Skeletal muscle satellite cell (primary cell): ENCODE measurements around the gene ADI1.

Experiments
- H3K27me3 ChIP-seq: 2 replicates; pipeline ENCODE4 v1.7.0; 2013; ENCODE audit warnings: low read length; ENCODE audit not compliant: control insufficient read depth, insufficient read depth
- H3K36me3 ChIP-seq: 2 replicates; pipeline ENCODE4 v1.7.0; 2013; ENCODE audit warnings: mild to moderate bottlenecking, control low read depth, low read length; ENCODE audit not compliant: insufficient read depth
- H3K4me1 ChIP-seq: 2 replicates; pipeline ENCODE4 v1.7.0; 2013; ENCODE audit warnings: low read length; ENCODE audit not compliant: control insufficient read depth, insufficient read depth
- H3K4me2 ChIP-seq: 2 replicates; pipeline ENCODE4 v1.7.0; 2013; ENCODE audit warnings: mild to moderate bottlenecking, low read length
- H3K4me3 ChIP-seq: 2 replicates; pipeline ENCODE4 v1.7.0; 2013; ENCODE audit warnings: low read length
- H3K9ac ChIP-seq: 2 replicates; pipeline ENCODE4 v1.7.0; 2013; ENCODE audit warnings: mild to moderate bottlenecking, low read depth, low read length, moderate library complexity
- H3K9me3 ChIP-seq: replicated peaks from 2 replicates; pipeline ENCODE4 v1.7.0; 2013; ENCODE audit warnings: mild to moderate bottlenecking, control low read depth, low read length

Gene ADI1

DNA sequence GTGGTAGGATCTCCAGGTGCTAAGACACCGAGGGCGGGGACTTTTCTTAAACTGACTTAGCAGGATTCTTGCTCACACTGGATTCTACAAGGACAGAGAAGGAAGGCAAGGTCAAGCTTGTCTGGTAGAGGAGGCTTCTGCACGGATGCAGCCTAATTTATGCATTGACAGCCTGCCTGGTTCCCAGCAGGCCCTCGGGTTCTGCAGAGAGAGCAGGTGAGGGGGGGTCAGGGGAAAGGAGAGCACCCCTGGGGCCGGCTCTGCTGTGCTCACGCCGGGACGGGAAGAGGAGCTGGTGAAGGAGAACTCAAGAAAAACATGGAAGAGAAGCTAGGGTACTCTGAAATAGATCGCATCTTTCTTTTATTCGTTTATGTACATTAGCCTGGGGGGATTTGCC is 46.4 kb downstream of the ADI1 start:
- Histone ChIP-seq H3K9me3 (no peaks in the 10 kb centered on the region), H3K27me3 (no peaks in the 10 kb centered on the region), H3K36me3 (peaks cover 36% of the 10 kb centered on the region), H3K9ac (no peak overlapping the region), H3K4me1 (peaks cover 46% of the 10 kb centered on the region), H3K4me3 (no peak overlapping the region), H3K4me2 (no peak overlapping the region)

GRCh38 chr2:3472296-3472695 is 47.0 kb downstream of the ADI1 start:
- no peak overlapping the region for H3K4me3 ChIP-seq
- H3K9me3 ChIP-seq = no peaks in the 10 kb centered on the region
- peaks cover 46% of the 10 kb centered on the region for H3K4me1 ChIP-seq
- H3K36me3 ChIP-seq = peaks cover 38% of the 10 kb centered on the region
- H3K4me2 ChIP-seq = no peak overlapping the region
- H3K9ac ChIP-seq = no peak overlapping the region
- no peaks in the 10 kb centered on the region for H3K27me3 ChIP-seq

DNA sequence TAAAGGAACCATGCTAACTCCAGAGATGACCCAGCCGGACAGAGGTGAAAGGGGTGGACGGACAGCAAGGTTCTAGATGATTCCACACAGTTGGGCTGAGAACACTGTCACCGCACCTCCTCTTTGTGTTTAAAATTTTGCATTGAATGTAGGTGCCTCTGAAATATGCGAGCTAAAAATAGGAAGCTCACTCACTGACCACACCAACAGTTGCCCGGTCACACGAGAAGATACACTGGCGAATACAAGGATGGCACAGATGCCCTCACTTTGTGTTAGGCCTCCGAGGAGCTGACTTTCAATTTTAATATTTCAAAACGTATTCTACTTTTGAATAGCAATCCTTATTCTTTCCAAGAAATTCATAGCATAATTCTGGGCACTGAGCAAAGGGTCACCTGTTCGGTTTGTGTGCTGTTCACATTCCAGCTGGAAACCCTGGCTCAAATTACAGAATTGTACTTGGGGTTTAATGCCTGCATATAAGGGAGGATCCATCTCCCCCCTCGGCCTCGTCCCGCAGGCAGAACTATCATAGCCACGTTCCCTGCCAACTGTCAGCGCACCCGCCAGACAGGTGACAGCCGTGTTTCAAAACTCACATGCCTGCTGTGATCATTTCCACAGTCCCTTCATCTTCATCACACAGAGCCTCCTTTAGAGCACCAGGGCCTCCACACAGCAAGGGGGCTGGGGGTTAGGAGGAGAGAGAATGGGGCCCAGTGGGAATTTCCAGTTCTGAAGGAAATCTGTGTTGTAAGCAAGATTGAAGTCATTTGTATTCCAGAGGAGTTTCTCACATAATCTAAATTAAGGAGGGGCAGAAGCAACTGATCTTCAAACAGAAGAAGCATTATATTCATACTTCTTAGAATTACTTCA is 48.2 kb downstream of the ADI1 start:
- no peaks in the 10 kb centered on the region for H3K9me3 ChIP-seq
- H3K4me3 ChIP-seq = peak overlapping the region; percentile 23
- peaks cover 45% of the 10 kb centered on the region for H3K36me3 ChIP-seq
- no peaks in the 10 kb centered on the region for H3K27me3 ChIP-seq
- peak overlapping the region; percentile 72 for H3K4me2 ChIP-seq
- H3K9ac ChIP-seq = peak overlapping the region; percentile 66
- peaks cover 49% of the 10 kb centered on the region for H3K4me1 ChIP-seq

GRCh38 chr2:3470166-3470651 is 49.1 kb downstream of the ADI1 start:
- Histone ChIP-seq H3K9ac (peak overlapping the region; percentile 66), H3K4me1 (peaks cover 50% of the 10 kb centered on the region), H3K4me2 (peak overlapping the region; percentile 72), H3K36me3 (peaks cover 45% of the 10 kb centered on the region), H3K9me3 (no peaks in the 10 kb centered on the region), H3K27me3 (no peaks in the 10 kb centered on the region), H3K4me3 (peak overlapping the region; percentile 25)

DNA sequence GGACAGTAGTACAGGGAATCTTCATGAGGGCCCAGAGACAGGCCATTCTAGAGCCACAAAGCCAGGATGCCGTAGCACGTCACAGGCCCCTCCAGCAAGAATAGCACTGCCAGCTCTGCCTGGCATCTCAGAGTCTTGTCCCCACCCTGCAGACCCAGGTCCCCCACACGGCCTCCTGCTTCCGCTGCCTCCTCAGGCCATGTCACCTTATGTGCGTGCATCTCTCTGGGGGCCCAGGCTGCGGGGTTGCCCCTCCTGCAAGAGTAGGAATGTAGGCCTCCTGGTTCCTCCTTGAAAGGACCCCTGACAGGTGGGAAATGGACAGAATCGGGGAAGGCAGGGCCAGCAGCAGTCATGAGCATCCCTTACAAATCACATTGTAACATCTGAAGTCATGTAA is 49.8 kb downstream of the ADI1 start:
- peak overlapping the region; percentile 72 for H3K4me2 ChIP-seq
- H3K9me3 ChIP-seq = no peaks in the 10 kb centered on the region
- peaks cover 57% of the 10 kb centered on the region for H3K4me1 ChIP-seq
- H3K9ac ChIP-seq = peak overlapping the region; percentile 66
- H3K27me3 ChIP-seq = no peaks in the 10 kb centered on the region
- peaks cover 46% of the 10 kb centered on the region for H3K36me3 ChIP-seq
- peak overlapping the region; percentile 25 for H3K4me3 ChIP-seq

DNA sequence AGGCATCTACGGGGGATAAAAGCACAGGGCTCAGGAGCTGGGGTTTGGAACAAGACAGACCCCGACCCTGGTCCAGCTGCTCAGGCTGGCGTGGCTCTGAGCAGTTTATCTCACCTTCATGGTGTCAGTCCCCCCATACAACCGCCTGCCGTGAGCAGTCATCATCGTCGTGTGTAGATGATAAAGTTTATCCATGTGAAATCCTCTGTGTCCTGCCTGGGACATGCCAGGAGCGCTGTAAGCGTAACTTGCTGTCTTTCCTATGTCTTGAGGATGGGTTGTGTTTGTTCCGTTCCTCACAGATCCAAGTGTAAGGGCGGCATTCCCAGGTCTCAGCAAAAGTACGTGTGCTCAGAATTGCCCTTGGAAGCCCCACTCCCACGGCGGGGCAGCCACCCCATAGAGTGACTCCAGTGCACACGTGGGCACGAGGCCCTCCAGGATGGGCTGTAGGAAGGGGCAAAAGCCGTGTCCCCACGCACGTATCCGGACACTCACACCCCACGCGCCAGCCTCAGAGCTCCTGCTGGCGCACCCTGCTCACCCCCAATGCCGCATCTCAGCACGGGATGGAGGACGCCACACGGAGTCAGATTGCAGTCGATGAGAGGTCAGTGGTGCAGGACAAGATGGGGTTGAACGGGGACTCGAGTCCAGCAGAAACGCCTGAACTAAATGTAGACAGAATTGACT is 50.9 kb downstream of the ADI1 start:
- Histone ChIP-seq H3K4me2 (no peak overlapping the region), H3K9me3 (no peaks in the 10 kb centered on the region), H3K4me1 (peaks cover 59% of the 10 kb centered on the region), H3K4me3 (no peak overlapping the region), H3K27me3 (no peaks in the 10 kb centered on the region), H3K36me3 (peaks cover 44% of the 10 kb centered on the region), H3K9ac (no peak overlapping the region)

- Histone ChIP-seq H3K36me3 (peaks cover 44% of the 10 kb centered on the region), H3K9ac (no peak overlapping the region), H3K4me1 (peaks cover 59% of the 10 kb centered on the region), H3K4me3 (no peak overlapping the region), H3K4me2 (no peak overlapping the region), H3K9me3 (no peaks in the 10 kb centered on the region), H3K27me3 (no peaks in the 10 kb centered on the region)
These were observed 51.7 kb downstream of the ADI1 start for GRCh38 chr2:3467654-3468053.

GRCh38 chr2:3466966-3467365 is 52.4 kb downstream of the ADI1 start:
- Histone ChIP-seq H3K9me3 (no peaks in the 10 kb centered on the region), H3K4me1 (peaks cover 61% of the 10 kb centered on the region), H3K9ac (no peak overlapping the region), H3K4me2 (no peak overlapping the region), H3K27me3 (no peaks in the 10 kb centered on the region), H3K4me3 (no peak overlapping the region), H3K36me3 (peaks cover 39% of the 10 kb centered on the region)

- Histone ChIP-seq H3K4me2 (peak overlapping the region; percentile 66), H3K36me3 (peaks cover 39% of the 10 kb centered on the region), H3K4me1 (peaks cover 61% of the 10 kb centered on the region), H3K9ac (peak overlapping the region; percentile 70), H3K4me3 (no peak overlapping the region), H3K27me3 (no peaks in the 10 kb centered on the region), H3K9me3 (no peaks in the 10 kb centered on the region)
These were observed 52.9 kb downstream of the ADI1 start for GRCh38 chr2:3466482-3466863.

- no peaks in the 10 kb centered on the region for H3K27me3 ChIP-seq
- peak overlapping the region; percentile 70 for H3K9ac ChIP-seq
- peak overlapping the region; percentile 20 for H3K4me3 ChIP-seq
- H3K36me3 ChIP-seq = peaks cover 39% of the 10 kb centered on the region
- H3K4me2 ChIP-seq = peak overlapping the region; percentile 66
- H3K4me1 ChIP-seq = peaks cover 56% of the 10 kb centered on the region
- no peaks in the 10 kb centered on the region for H3K9me3 ChIP-seq
These were observed 53.4 kb downstream of the ADI1 start for GRCh38 chr2:3465844-3466481.

DNA sequence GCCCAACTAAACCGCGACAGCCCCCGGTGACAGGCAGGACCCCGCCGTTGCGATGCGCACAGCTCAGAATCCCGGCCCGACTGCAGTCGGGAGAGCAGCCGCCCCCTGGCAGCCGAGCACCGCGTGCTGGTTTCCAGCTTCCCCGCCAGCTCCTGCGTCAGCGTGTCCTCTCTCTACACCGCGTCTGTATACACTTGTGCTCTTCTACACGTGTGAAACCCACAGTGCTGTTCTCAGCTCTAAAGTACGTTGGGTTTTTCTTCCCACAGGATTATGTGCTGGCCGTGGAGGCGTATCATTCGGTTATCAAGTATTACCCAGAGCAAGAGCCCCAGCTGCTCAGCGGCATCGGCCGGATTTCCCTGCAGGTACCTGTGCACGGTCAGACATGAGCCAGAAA is 54.0 kb downstream of the ADI1 start:
- peaks cover 50% of the 10 kb centered on the region for H3K4me1 ChIP-seq
- peaks cover 39% of the 10 kb centered on the region for H3K36me3 ChIP-seq
- H3K4me3 ChIP-seq = peak overlapping the region; percentile 16
- no peaks in the 10 kb centered on the region for H3K9me3 ChIP-seq
- H3K27me3 ChIP-seq = no peaks in the 10 kb centered on the region
- H3K9ac ChIP-seq = peak overlapping the region; percentile 69
- H3K4me2 ChIP-seq = peak overlapping the region; percentile 44
